ENCODE data around the gene TMEM267.

DNA sequence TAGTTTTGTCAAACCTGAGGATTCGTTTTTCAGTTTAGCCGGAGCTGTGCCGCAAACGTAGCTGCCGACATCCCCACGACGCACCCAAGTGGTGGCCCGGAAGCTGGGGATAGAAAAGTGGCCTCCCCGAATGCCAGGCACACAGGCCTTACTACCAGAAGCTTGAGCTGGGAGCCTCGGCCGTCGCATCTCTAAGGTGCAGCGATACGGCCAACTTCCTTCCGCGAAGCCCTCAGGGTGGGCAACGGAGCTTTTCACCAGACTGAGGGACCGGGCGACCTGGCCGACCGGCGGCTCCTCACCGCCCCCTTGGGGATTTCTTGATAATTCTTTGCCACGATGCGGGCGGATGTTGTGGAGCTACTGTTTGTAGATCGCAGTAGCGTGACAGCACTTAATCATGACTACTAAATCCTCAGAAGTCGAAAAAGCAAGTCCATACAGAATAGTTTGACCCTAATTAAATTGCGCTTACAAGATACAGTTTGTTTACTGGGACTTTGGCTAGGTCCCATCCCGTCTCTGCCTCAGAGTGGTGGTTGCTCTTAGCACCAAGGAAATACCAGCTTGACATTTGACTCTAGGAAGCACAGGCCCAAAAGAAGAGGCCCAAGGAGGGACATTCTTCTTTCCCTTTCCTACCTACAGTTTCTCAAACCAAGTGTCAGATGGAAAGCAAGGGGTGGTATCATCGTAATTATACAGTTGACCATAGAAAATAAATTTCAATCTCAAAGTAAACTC is 613 bp upstream of the TMEM267 start:
- TF ChIP-seq, protein P1, sequence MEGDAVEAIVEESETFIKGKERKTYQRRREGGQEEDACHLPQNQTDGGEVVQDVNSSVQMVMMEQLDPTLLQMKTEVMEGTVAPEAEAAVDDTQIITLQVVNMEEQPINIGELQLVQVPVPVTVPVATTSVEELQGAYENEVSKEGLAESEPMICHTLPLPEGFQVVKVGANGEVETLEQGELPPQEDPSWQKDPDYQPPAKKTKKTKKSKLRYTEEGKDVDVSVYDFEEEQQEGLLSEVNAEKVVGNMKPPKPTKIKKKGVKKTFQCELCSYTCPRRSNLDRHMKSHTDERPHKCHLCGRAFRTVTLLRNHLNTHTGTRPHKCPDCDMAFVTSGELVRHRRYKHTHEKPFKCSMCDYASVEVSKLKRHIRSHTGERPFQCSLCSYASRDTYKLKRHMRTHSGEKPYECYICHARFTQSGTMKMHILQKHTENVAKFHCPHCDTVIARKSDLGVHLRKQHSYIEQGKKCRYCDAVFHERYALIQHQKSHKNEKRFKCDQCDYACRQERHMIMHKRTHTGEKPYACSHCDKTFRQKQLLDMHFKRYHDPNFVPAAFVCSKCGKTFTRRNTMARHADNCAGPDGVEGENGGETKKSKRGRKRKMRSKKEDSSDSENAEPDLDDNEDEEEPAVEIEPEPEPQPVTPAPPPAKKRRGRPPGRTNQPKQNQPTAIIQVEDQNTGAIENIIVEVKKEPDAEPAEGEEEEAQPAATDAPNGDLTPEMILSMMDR (IDR thresholded peaks at IDR 0.05) = peak; percentile 65 to 81 (median 74)
- peak in 1 of 2 donors; percentile 19 for TF ChIP-seq POLR2A (IDR thresholded peaks at IDR 0.05)
- TF ChIP-seq EP300 (IDR thresholded peaks at IDR 0.05) = peak; percentile 0 to 43
